ENCODE results near the gene SPPL3. TPM values are rescaled to one million over a fixed set of nuclear protein-coding genes. Genes with fewer than 3 reads are reported as not detected.
A peak's percentile ranks its signal among the peaks of the same experiment; 100 is the strongest.

SPPL3 gene
- total RNA-seq, 1 donor from 2014 or later, result 25.8 TPM

DNA sequence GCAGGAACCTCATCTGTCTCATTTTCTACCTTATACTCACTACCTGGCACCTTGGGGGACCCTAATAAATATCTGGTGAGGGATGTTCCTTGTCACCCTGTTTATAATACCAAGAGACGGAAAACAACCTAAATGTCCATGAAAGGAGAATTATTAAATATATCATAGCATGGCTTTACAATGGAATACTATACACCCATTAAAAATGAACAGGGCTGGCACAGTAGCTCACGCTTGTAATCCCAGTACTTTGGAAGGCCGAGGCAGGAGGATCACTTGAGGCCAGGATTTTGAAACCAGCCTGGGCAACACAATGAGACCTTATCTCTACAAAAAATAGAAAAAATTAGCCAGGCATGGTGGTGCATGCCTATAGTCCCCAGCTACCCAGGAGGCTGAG, 34.3 kb upstream of the SPPL3 start:
- no peak for DNase-seq (ENCODE audit: low spot score)
- Histone ChIP-seq H2AFZ (replicated peaks) (no peak overlapping the region), H3K27ac (no peak overlapping the region), H3K36me3 (no peaks in the 10 kb centered on the region), H3K27me3 (no peaks in the 10 kb centered on the region), H4K20me1 (ENCODE audit: low read depth) (no peaks in the 10 kb centered on the region), H3K79me2 (ENCODE audit: low read depth) (no peaks in the 10 kb centered on the region), H3F3A (ENCODE audit: low read depth) (no peaks in the 10 kb centered on the region), H3K4me1 (no peaks in the 10 kb centered on the region), H3K9me3 (ENCODE audit: low read depth) (no peaks in the 10 kb centered on the region), H3K4me2 (no peak overlapping the region), H3K4me3 (no peak overlapping the region), H3K9ac (no peak overlapping the region)
- no peaks in the 10 kb centered on the region for H3K36me3 Mint-ChIP-seq
- TF ChIP-seq EZH2 (IDR thresholded peaks at IDR 0.05) (no peak), EZH2phosphoT487 (IDR thresholded peaks at IDR 0.05) (no peak)
- TF ChIP-seq, protein P1, sequence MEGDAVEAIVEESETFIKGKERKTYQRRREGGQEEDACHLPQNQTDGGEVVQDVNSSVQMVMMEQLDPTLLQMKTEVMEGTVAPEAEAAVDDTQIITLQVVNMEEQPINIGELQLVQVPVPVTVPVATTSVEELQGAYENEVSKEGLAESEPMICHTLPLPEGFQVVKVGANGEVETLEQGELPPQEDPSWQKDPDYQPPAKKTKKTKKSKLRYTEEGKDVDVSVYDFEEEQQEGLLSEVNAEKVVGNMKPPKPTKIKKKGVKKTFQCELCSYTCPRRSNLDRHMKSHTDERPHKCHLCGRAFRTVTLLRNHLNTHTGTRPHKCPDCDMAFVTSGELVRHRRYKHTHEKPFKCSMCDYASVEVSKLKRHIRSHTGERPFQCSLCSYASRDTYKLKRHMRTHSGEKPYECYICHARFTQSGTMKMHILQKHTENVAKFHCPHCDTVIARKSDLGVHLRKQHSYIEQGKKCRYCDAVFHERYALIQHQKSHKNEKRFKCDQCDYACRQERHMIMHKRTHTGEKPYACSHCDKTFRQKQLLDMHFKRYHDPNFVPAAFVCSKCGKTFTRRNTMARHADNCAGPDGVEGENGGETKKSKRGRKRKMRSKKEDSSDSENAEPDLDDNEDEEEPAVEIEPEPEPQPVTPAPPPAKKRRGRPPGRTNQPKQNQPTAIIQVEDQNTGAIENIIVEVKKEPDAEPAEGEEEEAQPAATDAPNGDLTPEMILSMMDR (IDR thresholded peaks at IDR 0.05), result no peak
- H3K4me1 Mint-ChIP-seq, result no peaks in the 10 kb centered on the region
- peak overlapping the region; percentile 33 for H3K4me3 Mint-ChIP-seq
- H3K9me3 Mint-ChIP-seq, result no peaks in the 10 kb centered on the region
- no peak overlapping the region for H3K27ac Mint-ChIP-seq
- H3K27me3 Mint-ChIP-seq (ENCODE audit: insufficient read depth, low read depth), result peaks cover 20% of the 10 kb centered on the region

DNA sequence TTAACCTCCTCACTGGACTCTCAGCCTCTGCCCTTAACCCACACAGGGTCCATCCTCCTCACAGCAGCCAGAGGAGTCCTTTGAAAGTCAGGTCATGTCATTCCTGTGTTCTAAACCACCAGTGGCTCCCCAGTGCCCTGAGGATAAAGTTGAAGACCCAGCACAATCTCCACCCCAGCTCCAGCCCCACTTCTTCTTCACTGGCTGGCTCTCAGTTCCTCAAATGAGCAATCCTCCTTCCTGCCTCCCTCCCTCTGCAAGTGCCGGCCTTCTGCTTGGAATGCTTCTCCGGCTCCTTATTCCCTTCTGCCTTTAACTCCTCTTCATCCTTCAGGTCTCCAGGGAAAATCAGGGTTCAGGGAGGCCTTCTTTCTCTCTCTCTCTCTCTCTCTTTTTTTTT, 32.0 kb upstream of the SPPL3 start:
- H2AFZ ChIP-seq (replicated peaks), result no peak overlapping the region
- Mint-ChIP-seq H3K9me3 (no peaks in the 10 kb centered on the region), H3K4me1 (no peaks in the 10 kb centered on the region), H3K27me3 (ENCODE audit: insufficient read depth, low read depth) (peaks cover 8% of the 10 kb centered on the region), H3K27ac (no peak overlapping the region), H3K4me3 (no peak overlapping the region), H3K36me3 (no peaks in the 10 kb centered on the region)
- no peak for DNase-seq (ENCODE audit: low spot score)
- H3K4me3 ChIP-seq, result no peak overlapping the region
- H4K20me1 ChIP-seq (ENCODE audit: low read depth), result no peaks in the 10 kb centered on the region
- H3K4me1 ChIP-seq, result no peaks in the 10 kb centered on the region
- H3K9ac ChIP-seq, result no peak overlapping the region
- TF ChIP-seq EZH2phosphoT487 (IDR thresholded peaks at IDR 0.05), result no peak
- TF ChIP-seq, protein P1 (IDR thresholded peaks at IDR 0.05), result no peak
- TF ChIP-seq EZH2 (IDR thresholded peaks at IDR 0.05), result no peak
- H3K9me3 ChIP-seq (ENCODE audit: low read depth), result no peaks in the 10 kb centered on the region
- H3K79me2 ChIP-seq (ENCODE audit: low read depth), result no peaks in the 10 kb centered on the region
- H3K36me3 ChIP-seq, result no peaks in the 10 kb centered on the region
- H3K4me2 ChIP-seq, result no peak overlapping the region
- H3K27me3 ChIP-seq, result no peaks in the 10 kb centered on the region
- H3F3A ChIP-seq (ENCODE audit: low read depth), result no peaks in the 10 kb centered on the region
- no peak overlapping the region for H3K27ac ChIP-seq

DNA sequence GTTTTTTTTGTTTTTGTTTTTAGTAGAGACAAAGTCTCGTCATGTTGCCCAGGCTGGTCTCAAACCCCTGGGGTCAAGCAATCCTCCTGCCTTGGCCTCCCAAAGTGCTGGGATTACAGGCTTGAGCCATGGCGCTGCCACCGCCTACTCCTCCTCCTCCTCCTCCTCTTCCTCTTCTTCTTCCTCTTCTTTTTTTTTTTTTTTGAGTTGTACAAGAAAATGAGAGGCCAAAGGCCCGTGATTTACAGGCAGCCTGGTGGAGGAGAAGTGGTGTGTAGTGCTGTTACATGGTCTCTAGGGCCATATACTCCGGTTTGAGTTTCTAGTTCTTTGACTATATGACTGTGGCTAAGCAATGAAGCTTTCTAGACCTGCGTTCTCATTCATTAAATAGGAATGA, 29.6 kb upstream of the SPPL3 start:
- Histone ChIP-seq H3F3A (ENCODE audit: low read depth) (peaks cover 2% of the 10 kb centered on the region), H3K9ac (no peak overlapping the region), H4K20me1 (ENCODE audit: low read depth) (no peaks in the 10 kb centered on the region), H2AFZ (replicated peaks) (no peak overlapping the region), H3K9me3 (ENCODE audit: low read depth) (no peaks in the 10 kb centered on the region), H3K27ac (no peak overlapping the region), H3K4me1 (no peaks in the 10 kb centered on the region), H3K4me2 (no peak overlapping the region), H3K79me2 (ENCODE audit: low read depth) (no peaks in the 10 kb centered on the region), H3K36me3 (no peaks in the 10 kb centered on the region), H3K4me3 (no peak overlapping the region), H3K27me3 (no peaks in the 10 kb centered on the region)
- Mint-ChIP-seq H3K4me1 (no peaks in the 10 kb centered on the region), H3K9me3 (no peaks in the 10 kb centered on the region), H3K27ac (no peak overlapping the region), H3K4me3 (no peak overlapping the region), H3K36me3 (no peaks in the 10 kb centered on the region), H3K27me3 (ENCODE audit: insufficient read depth, low read depth) (peaks cover 7% of the 10 kb centered on the region)
- TF ChIP-seq EZH2 (IDR thresholded peaks at IDR 0.05), result no peak
- no peak for TF ChIP-seq EZH2phosphoT487 (IDR thresholded peaks at IDR 0.05)
- TF ChIP-seq, protein P1 (IDR thresholded peaks at IDR 0.05), result no peak
- no peak for DNase-seq (ENCODE audit: low spot score)
